GM12872 (cell line): ENCODE data around the gene TUBB3.

Experiments used
- TF ChIP-seq, protein P1 (sequence below): IDR thresholded peaks from 3 replicates; pipeline ENCODE4 v1.5.1; 2011; ENCODE audit warnings: low read depth, mild to moderate bottlenecking, low read length, moderate library complexity; ENCODE audit not compliant: insufficient read depth

TUBB3 gene

DNA sequence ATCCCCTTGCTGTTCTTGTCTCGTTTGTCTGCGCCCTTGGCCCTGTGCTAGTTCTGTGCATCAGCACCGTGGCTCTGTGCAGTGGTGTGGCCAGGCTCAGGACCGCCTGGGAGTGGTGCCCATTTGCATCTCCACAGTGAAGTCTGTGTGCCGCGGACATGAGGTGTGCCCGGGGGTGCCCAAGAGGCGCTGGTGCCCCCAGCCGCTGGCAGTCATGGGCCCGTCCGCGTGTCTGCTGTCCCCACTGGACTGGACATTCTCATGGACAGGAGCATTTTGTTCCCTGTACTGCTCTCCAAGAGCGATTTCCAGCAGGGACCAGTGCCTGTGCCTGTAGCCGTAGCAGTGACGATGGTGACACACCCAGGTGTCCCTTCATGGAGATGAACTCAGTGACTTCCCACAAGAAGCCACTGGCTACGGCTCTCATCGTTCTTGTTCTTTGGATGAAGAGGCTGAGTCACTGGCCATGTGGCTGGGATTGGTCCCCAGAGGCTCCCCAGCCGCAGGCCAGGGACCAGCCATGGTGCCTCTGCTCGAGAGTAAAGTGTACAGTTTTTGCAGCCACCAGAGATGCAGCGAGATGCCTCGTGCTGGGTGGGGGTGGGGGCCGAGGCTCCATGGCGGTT lies 17.5 kb upstream of the TUBB3 start:
- TF ChIP-seq, protein P1, sequence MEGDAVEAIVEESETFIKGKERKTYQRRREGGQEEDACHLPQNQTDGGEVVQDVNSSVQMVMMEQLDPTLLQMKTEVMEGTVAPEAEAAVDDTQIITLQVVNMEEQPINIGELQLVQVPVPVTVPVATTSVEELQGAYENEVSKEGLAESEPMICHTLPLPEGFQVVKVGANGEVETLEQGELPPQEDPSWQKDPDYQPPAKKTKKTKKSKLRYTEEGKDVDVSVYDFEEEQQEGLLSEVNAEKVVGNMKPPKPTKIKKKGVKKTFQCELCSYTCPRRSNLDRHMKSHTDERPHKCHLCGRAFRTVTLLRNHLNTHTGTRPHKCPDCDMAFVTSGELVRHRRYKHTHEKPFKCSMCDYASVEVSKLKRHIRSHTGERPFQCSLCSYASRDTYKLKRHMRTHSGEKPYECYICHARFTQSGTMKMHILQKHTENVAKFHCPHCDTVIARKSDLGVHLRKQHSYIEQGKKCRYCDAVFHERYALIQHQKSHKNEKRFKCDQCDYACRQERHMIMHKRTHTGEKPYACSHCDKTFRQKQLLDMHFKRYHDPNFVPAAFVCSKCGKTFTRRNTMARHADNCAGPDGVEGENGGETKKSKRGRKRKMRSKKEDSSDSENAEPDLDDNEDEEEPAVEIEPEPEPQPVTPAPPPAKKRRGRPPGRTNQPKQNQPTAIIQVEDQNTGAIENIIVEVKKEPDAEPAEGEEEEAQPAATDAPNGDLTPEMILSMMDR: no peak

DNA sequence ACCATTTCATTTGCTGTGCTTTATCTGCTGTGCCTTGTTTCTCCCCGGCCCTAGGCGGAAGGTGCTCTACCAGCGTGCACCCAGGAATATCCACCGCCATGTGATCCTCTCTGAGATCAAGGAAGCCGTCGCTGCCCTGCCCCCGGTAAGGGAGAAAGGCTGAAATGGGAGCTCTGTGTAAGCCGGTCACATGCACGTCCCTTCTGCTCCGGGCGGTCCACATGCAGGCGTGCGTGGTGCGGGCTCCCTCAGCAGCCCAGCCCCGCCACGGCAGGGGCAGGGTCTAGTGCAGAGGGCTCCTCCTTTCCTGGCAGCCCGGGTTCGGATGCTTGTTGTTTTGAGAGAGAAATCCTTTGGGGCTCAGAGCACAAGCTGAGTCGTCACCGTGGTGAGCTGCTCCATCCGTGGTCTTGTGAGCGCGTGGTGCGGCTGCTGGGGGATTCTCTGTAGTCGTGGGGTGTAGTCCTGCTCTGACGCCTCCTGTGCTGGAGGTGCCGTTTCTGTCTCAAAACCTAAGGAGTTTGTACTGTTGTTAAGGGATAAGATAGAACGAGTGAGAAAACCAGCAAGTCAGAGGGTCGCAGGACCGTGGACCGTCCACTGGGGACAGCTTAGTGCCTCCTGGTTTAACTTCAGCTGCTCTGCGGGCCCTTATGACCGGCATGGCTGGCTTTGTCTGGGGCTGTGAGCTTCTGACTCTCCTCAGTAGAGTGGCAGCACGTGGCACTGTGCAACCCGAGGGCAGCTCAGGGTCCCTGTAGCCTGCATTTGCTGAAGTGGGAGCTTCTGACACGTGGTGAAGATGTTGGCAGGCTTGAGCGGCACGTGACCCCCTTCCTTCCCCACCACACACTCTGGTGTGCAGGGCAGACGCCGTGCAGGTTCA lies 16.8 kb upstream of the TUBB3 start:
- TF ChIP-seq, protein P1: no peak

DNA sequence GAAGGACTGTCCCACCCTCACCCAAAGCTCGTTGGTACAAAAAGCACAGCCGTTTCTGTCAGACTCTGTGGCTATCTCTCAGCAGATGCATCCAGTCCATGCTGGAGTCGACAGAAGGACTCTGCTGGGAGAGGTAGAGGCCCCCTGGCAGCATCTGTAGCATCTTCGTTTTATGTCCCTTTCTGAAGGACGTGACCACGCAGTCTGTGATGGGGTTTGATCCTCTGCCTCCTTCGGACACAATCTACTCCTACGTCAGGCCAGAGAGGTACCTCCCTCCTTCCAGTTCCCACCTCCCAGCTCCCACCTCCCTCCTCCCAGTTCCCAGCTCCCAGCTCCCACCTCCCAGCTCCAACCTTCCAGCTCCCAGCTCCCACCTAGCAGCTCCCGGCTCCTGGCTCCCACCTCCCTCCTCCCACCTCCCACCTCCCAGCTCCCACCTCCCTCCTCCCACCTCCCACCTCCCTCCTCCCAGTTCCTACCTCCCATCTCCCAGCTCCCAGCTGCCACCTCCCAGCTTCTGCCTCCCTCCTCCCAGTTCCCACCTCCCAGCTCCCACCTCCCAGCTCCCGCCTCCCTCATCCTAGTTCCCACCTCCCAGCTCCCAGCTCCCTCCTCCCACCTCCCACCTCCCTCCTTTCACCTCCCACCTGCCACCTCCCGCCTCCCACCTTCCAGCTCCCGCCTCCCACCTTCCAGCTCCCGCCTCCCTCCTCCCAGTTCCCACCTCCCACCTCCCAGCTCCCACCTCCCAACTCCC lies 15.9 kb upstream of the TUBB3 start:
- TF ChIP-seq, protein P1: no peak

DNA sequence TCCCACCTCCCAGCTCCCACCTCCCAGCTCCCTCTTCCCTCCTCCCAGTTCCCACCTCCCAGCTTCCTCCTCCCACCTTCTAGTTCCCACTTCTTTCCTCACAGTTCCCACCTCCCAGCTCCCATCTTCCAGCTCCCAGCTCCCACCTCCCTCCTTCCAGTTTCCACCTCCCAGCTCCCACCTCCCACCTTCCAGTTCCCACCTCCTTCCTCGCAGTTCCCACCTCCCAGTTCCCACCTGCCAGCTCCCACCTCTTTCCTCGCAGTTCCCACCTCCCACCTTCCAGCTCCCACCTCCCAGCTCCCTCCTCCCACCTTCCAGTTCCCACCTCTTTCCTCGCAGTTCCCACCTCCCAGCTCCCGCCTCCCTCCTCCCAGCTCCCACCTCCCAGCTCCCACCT lies 14.9 kb upstream of the TUBB3 start:
- TF ChIP-seq, protein P1: no peak

DNA sequence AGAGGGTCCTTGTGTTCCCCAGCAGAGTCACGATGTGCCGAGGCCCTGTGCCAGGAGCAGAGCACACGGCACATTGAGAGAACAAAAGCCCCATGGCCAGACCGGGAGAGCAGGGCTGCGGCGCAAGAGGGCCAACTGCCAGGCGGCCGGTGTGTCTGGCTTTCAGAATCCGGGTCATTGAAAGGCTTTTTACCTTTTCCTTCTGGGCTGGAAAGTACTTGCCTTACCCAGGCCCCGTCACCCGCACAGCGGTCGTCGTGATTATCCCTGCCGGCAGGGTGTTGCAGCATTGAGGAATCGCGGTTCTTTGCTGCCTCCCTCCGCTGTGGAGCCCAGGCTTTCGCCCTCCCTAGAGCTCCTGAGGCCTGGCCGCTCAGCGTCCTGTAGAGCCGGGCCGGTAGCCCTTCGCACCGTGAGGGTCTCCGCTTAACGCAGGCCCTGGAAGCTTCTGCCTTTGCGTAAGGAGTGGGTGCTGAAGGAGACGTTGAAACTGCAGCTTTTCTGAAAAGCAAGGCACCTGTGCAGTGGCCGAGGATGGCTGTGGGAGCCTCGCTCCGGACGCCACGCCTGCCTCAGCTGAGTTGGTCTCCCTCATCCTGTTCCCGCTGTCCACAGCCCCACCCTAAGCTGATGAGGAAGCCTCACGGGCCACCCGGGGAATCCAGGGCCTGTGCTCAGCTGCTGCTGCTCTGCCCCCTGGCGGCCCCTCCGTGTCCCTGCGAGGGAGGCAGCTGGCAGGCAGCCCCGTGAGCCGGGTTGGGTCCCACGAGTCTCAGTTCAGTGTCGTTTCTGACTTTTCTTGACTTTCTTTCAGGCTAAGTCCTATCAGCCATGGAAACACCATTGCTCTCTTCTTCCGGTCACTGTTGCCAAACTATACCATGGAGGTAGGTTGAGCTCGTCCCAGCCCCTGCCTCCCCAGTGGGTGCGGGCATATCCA lies 13.1 kb upstream of the TUBB3 start:
- TF ChIP-seq, protein P1: peak; percentile 93

DNA sequence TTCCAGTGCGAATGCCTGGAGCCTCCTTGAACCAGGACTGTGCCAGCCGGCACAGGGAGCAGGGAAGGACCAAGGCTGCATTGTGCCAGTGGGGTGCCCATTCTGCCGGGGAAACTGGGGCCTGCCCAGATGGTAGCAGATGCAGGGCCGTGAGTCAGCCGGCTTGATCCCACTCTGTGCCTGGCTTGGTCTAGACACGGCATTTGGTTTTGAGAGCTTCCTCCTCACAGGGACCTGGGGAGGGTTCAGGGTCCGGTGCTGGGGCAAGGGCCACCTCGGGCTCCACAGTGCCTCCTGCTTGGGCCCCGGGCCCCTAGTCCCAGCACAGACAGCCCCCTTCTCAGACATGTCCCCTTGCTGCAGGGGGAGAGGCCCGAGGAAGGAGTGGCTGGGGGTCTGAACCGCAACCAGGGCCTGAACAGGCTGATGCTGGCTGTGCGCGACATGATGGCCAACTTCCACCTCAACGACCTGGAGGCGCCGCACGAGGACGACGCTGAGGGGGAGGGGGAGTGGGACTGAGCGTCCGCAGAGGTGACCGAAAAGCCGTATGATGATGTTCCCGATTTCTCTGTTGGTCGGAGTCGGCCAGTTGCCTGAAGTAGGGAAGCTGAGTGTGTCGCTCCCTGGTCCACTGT lies 12.3 kb upstream of the TUBB3 start:
- TF ChIP-seq, protein P1: no peak
